Neuronal stem cell (in vitro differentiated cells): ENCODE measurements around the gene HMCN1.

Experiments
- DNase-seq: peaks from one replicate; pipeline ENCODE4 v3.0.0-alpha.2; 2013; ENCODE audit warnings: low spot score
- H2AFZ ChIP-seq: one replicate; pipeline ENCODE4 v1.6.1; 2013; ENCODE audit warnings: mild to moderate bottlenecking, low read length, inconsistent platforms
- H2AK5ac ChIP-seq: 2 replicates; pipeline ENCODE4 v1.6.1; 2013; ENCODE audit warnings: low read depth, mild to moderate bottlenecking, inconsistent platforms, low read length, moderate library complexity, mixed read lengths
- H2BK120ac ChIP-seq: 2 replicates; pipeline ENCODE4 v1.6.1; 2013; ENCODE audit warnings: low read depth, mild to moderate bottlenecking, inconsistent platforms, low read length, moderate library complexity, mixed read lengths
- H2BK12ac ChIP-seq: one replicate; pipeline ENCODE4 v1.6.1; 2013; ENCODE audit warnings: low read length, inconsistent platforms
- H2BK15ac ChIP-seq: 2 replicates; pipeline ENCODE4 v1.6.1; 2013; ENCODE audit warnings: mild to moderate bottlenecking, low read length, inconsistent platforms, mixed read lengths
- H2BK5ac ChIP-seq: one replicate; pipeline ENCODE4 v1.6.1; 2013; ENCODE audit warnings: inconsistent platforms, mild to moderate bottlenecking, low read length, moderate library complexity
- H3K14ac ChIP-seq: one replicate; pipeline ENCODE4 v1.6.1; 2013; ENCODE audit warnings: low read length, inconsistent platforms
- H3K18ac ChIP-seq: 2 replicates; pipeline ENCODE4 v1.6.1; 2013; ENCODE audit warnings: low read length, inconsistent platforms
- H3K23ac ChIP-seq: 2 replicates; pipeline ENCODE4 v1.6.1; 2013; ENCODE audit warnings: low read depth, mild to moderate bottlenecking, mixed read lengths, low read length, inconsistent platforms; ENCODE audit not compliant: poor library complexity
- H3K27ac ChIP-seq: replicated peaks from 3 replicates; pipeline ENCODE4 v1.5.1; 2013; ENCODE audit warnings: low read length, inconsistent platforms
- H3K27me3 ChIP-seq, 3 experiments: 2 replicates each; pipeline ENCODE4 v1.6.1; 2013; ENCODE audit warnings: low read length in 3 of 3, mild to moderate bottlenecking in 2 of 3, inconsistent platforms in 1 of 3, low read depth in 1 of 3, mixed read lengths in 1 of 3, moderate library complexity in 1 of 3; ENCODE audit not compliant: control insufficient read depth in 3 of 3, insufficient read depth in 3 of 3
- H3K36me3 ChIP-seq, 2 donors: replicated peaks in 1 of 2; 2 replicates each; pipeline ENCODE4 v1.6.1; 2013; ENCODE audit warnings: low read length in 2 of 2; ENCODE audit not compliant: control insufficient read depth in 2 of 2, insufficient read depth in 2 of 2
- H3K4ac ChIP-seq: 2 replicates; pipeline ENCODE4 v1.6.1; 2013; ENCODE audit warnings: inconsistent platforms, mild to moderate bottlenecking, low read length, moderate library complexity
- H3K4me1 ChIP-seq, 2 donors: 1 replicate in 1 of 2; 2 replicates in 1 of 2; pipeline ENCODE4 v1.6.1; 2013; ENCODE audit warnings: low read length in 2 of 2, low read depth in 1 of 2; ENCODE audit not compliant: control insufficient read depth in 2 of 2, insufficient read depth in 1 of 2
- H3K4me2 ChIP-seq: one replicate; pipeline ENCODE4 v1.6.1; 2013; ENCODE audit warnings: mild to moderate bottlenecking, low read length, inconsistent platforms; ENCODE audit not compliant: insufficient read depth, poor library complexity, severe bottlenecking
- H3K4me3 ChIP-seq, 2 donors: 2 replicates each; pipeline ENCODE4 v1.5.1; 2013; ENCODE audit warnings: low read length in 2 of 2, mild to moderate bottlenecking in 2 of 2, inconsistent platforms in 1 of 2, moderate library complexity in 1 of 2
- H3K79me1 ChIP-seq: one replicate; pipeline ENCODE4 v1.6.1; 2013; ENCODE audit warnings: low read depth, mild to moderate bottlenecking, inconsistent platforms, low read length, moderate library complexity
- H3K9ac ChIP-seq: one replicate; pipeline ENCODE4 v1.6.1; 2013; ENCODE audit warnings: mild to moderate bottlenecking, low read depth, low read length, inconsistent platforms; ENCODE audit not compliant: poor library complexity
- H3K9me3 ChIP-seq, 2 donors: replicated peaks in 1 of 2; 2 replicates each; pipeline versions ENCODE3 to v1.6.1; 2013; ENCODE audit warnings: low read length in 2 of 2, mild to moderate bottlenecking in 2 of 2, inconsistent platforms in 1 of 2, low read depth in 1 of 2, mixed read lengths in 1 of 2, moderate library complexity in 1 of 2; ENCODE audit not compliant: control insufficient read depth in 2 of 2, insufficient read depth in 1 of 2
- H4K8ac ChIP-seq: one replicate; pipeline ENCODE4 v1.6.1; 2013; ENCODE audit warnings: low read depth, mild to moderate bottlenecking, inconsistent platforms, low read length, moderate library complexity
- H4K91ac ChIP-seq: one replicate; pipeline ENCODE4 v1.6.1; 2013; ENCODE audit warnings: low read length, low read depth, mild to moderate bottlenecking, inconsistent platforms; ENCODE audit not compliant: poor library complexity
- WGBS, 2 donors: extraction: QIAGEN DNeasy Blood & Tissue Kit; methylation state at CpG; one replicate each; pipeline ENCODE4 v1.1.7; 2013; ENCODE audit warnings: missing lambda C conversion rate in 2 of 2, mixed read lengths in 1 of 2; ENCODE audit not compliant: insufficient read length in 2 of 2, insufficient replicate concordance in 1 of 2; ENCODE audit errors: extremely low coverage in 2 of 2; 5-methylcytosine and 5-hydroxymethylcytosine counted together

Gene HMCN1

DNA sequence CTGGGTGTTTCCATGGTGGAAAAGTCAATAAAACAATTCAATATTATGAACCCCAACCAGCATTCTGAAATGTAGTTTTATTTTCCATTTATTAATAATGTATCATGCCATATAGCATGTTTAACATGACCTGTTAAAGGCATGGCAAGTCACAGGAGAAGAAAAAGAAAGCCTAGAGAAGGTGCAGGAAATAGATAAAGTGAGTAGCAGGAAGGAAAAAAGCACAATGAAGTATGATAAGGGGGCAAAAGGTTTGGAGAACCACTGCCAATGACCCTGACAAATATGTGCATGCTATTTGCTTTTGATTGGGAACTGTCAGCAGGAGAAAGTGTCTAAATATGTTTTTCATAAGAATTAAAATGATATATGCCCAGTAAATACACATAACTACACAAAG is 85.6 kb downstream of the HMCN1 start:
- Histone ChIP-seq H4K91ac (no peak overlapping the region), H3K36me3 (no peaks in the 10 kb centered on the region), H3K27ac (no peak overlapping the region), H3K4ac (no peak overlapping the region), H3K9me3 (no peaks in the 10 kb centered on the region), H3K9ac (no peak overlapping the region), H2BK15ac (no peak overlapping the region), H3K23ac (no peak overlapping the region), H3K79me1 (no peaks in the 10 kb centered on the region), H2BK5ac (no peak overlapping the region), H3K14ac (no peak overlapping the region), H2BK12ac (no peak overlapping the region), H2AFZ (no peak overlapping the region), H3K4me3 (no peak overlapping the region), H3K27me3 (no peaks in the 10 kb centered on the region), H3K4me1 (no peaks in the 10 kb centered on the region), H2BK120ac (no peak overlapping the region), H3K18ac (no peak overlapping the region), H3K4me2 (no peak overlapping the region), H4K8ac (no peak overlapping the region), H2AK5ac (no peak overlapping the region)
- DNase-seq = no peak

DNA sequence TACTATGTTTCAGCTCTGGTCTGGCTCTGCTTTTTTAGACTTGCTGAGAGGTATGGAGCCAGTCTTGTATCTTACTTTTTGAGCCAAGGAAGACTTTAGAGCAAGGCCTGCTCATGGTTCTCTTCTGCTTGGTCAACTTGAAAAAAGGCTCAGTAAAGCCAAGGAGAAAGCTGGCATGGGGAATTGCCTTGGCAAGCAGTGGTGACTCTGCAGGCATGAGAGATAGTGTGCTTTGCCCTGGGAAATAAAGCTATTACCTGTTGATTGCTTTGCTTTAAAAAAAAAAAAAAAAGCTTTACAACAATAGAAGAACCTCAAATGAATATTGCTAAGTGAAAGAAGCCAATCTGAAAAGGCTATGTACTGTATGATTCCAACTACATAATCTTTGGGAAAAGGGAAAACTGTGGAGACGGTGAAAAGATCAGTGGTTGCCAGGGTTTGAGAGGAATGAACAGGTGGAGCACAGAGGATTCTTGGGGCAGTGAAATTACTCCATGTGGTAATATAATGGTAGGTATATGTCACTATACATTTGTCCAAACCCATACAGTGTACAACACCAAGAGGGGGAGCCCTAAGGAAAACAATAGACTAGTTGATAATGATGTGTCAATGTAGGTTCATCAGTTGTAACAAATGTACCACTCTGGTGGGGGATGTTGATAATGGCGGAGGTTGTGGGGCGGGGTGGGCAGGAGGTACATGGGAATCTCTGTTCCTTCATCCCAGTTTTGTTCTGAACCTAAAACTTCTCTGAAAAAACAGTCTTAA is 87.6 kb downstream of the HMCN1 start:
- DNase-seq = no peak
- Histone ChIP-seq H3K27me3 (no peaks in the 10 kb centered on the region), H3K18ac (no peak overlapping the region), H4K8ac (no peak overlapping the region), H3K23ac (no peak overlapping the region), H4K91ac (no peak overlapping the region), H3K4me3 (no peak overlapping the region), H2BK15ac (no peak overlapping the region), H2AK5ac (no peak overlapping the region), H3K9me3 (no peaks in the 10 kb centered on the region), H2BK5ac (no peak overlapping the region), H3K4me2 (no peak overlapping the region), H2BK120ac (no peak overlapping the region), H3K9ac (no peak overlapping the region), H2BK12ac (no peak overlapping the region), H3K4ac (no peak overlapping the region), H3K27ac (no peak overlapping the region), H3K36me3 (no peaks in the 10 kb centered on the region), H2AFZ (no peak overlapping the region), H3K4me1 (no peaks in the 10 kb centered on the region), H3K14ac (no peak overlapping the region), H3K79me1 (no peaks in the 10 kb centered on the region)
- WGBS, 2 donors = no CpG with 5 or more reads among the region's 3 CpGs

DNA sequence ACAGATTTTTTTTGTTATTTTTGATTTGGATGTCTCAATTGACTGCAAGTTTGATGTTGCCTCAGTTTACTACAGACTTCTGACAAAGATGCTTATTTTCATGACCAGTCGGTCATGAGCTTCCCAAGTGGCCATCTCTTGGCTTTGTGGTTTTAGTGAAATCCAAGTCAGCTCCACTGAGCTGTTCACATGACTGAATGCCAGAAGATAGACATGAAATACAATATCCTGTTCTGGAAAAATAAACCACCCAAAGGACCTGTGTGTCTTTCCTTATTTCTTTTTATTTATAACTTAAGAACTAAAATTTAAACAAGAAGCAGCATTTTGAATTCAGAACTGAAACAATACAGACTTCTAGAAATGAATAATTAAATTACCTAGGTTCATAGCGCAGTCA is 89.3 kb downstream of the HMCN1 start:
- Histone ChIP-seq H3K27ac (no peak overlapping the region), H3K14ac (no peak overlapping the region), H3K23ac (no peak overlapping the region), H3K9me3 (no peaks in the 10 kb centered on the region), H2BK15ac (no peak overlapping the region), H2BK120ac (no peak overlapping the region), H3K4me2 (no peak overlapping the region), H2BK12ac (no peak overlapping the region), H3K18ac (no peak overlapping the region), H3K79me1 (no peaks in the 10 kb centered on the region), H4K91ac (no peak overlapping the region), H2AFZ (no peak overlapping the region), H2AK5ac (no peak overlapping the region), H3K9ac (no peak overlapping the region), H4K8ac (no peak overlapping the region), H3K4me3 (no peak overlapping the region), H2BK5ac (no peak overlapping the region), H3K4me1 (no peaks in the 10 kb centered on the region), H3K36me3 (no peaks in the 10 kb centered on the region), H3K4ac (no peak overlapping the region), H3K27me3 (no peaks in the 10 kb centered on the region)
- WGBS, 2 donors = no CpG with 5 or more reads among the region's 2 CpGs
- DNase-seq = no peak

- no peak overlapping the region for H2BK15ac ChIP-seq
- no peak overlapping the region for H3K27ac ChIP-seq
- H3K4me1 ChIP-seq = no peaks in the 10 kb centered on the region
- no peak overlapping the region for H3K14ac ChIP-seq
- H2BK12ac ChIP-seq = no peak overlapping the region
- no peak overlapping the region for H2BK120ac ChIP-seq
- H2AFZ ChIP-seq = no peak overlapping the region
- H3K4me2 ChIP-seq = no peak overlapping the region
- no peak overlapping the region for H3K23ac ChIP-seq
- H3K9me3 ChIP-seq = no peaks in the 10 kb centered on the region
- H2BK5ac ChIP-seq = no peak overlapping the region
- WGBS, 2 donors = no CpG with 5 or more reads among the region's 1 CpG
- no peak for DNase-seq
- H3K18ac ChIP-seq = no peak overlapping the region
- no peak overlapping the region for H3K9ac ChIP-seq
- no peak overlapping the region for H3K4ac ChIP-seq
- H3K36me3 ChIP-seq = no peaks in the 10 kb centered on the region
- H2AK5ac ChIP-seq = no peak overlapping the region
- H3K27me3 ChIP-seq = no peaks in the 10 kb centered on the region
- H3K79me1 ChIP-seq = no peaks in the 10 kb centered on the region
- no peak overlapping the region for H4K91ac ChIP-seq
- no peak overlapping the region for H3K4me3 ChIP-seq
- H4K8ac ChIP-seq = no peak overlapping the region
Observed at GRCh38 chr1:185824106-185824505, 89.9 kb downstream of the HMCN1 start.
